GM18505 (cell line): ENCODE data around the gene GRIA4.

ENCODE experiments used
- ATAC-seq: cut with Tn5 transposase; IDR thresholded peaks from one replicate; pipeline ENCODE4 v1.9.1; 2021; ENCODE audit not compliant: unreplicated experiment
- POLR2A ChIP-seq: IDR thresholded peaks from 4 replicates; pipeline ENCODE4 v1.6.1; 2011; ENCODE audit warnings: borderline replicate concordance; ENCODE audit not compliant: insufficient read depth, insufficient read length; ENCODE audit errors: extremely low read depth

The GRIA4 gene

DNA sequence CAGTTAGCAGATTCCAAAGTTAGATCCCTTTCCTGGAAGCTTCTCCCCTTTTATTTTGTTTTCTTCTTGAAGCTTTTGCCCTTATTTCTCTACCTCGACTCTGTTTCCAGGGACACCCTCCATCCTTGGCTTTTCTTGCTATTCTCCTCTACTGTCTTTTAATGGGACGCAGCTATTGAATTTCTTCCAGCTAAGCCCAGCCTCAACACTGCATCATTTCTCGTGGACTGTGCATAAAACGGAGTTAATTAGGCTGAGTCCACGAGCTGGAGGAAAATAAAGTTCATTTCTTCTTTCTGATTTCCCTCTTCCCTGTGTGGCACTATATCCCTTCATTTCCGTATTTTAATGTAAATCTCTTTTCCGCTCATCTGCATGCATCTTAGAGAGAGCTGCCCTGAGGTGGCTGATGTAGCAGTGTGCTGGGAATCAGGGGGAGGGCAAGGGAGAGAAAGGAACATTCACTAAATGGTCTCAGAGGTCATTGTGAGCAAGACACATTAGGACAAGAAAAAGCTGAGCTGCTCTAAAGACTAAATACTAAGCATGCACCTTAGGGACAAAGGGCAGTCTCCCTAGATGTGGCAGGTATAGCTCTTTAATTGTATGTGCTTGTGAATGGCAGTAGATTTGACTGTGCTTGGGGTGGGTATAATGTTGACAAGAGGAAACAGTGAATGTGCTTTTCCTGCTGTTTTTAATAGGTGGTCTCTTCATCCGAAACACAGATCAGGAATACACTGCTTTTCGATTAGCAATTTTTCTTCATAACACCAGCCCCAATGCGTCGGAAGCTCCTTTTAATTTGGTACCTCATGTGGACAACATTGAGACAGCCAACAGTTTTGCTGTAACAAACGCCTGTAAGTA is 1.9 kb downstream of the GRIA4 start:
- no peak for ATAC-seq
- TF ChIP-seq POLR2A: no peak

- no peak for TF ChIP-seq POLR2A
- ATAC-seq: no peak
Observed at GRCh38 chr11:105612771-105613170, 2.9 kb downstream of the GRIA4 start.

DNA sequence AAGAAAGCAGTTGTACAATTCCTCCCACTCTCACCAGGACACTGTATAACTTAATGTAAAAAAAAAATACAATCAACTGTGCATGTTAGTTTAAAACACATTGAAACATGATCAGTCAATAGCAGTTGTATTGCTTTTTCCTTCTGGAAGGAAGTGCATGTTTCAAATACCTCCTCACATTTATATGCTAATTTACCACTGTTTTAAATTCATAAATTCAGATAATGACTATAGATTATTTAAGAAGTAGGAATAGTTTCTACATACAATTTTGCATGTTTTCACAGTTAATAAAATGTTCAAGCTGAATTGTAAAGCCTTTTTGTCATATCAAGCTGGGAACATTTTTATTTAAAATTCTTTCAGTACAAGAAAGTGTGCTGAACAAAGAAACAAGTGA is 3.3 kb downstream of the GRIA4 start:
- ATAC-seq: no peak
- TF ChIP-seq POLR2A: no peak

GRCh38 chr11:105618343-105618955 is 8.6 kb downstream of the GRIA4 start:
- no peak for TF ChIP-seq POLR2A
- no peak for ATAC-seq

DNA sequence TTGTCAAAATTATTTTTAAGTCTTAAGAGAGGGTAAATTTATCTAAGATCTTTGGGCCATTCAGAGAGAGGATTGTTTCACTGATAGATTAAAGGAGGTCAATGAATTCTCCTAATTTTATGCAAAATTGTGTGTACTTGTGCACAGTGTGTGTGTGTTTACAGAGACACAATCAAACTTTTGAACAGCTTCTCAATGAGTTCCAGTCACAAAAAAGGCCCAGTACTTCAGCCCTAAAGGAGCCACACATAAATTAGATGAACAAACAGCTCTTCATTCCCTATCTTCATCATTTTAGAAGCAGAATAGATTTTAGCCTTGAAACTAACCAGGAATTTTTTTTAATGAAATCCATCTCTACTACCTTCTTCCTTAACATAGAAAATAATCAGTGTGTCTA is 9.7 kb downstream of the GRIA4 start:
- no peak for ATAC-seq
- no peak for TF ChIP-seq POLR2A

- TF ChIP-seq POLR2A: no peak
- no peak for ATAC-seq
Observed at GRCh38 chr11:105622016-105622415, 12.1 kb downstream of the GRIA4 start.

- no peak for TF ChIP-seq POLR2A
- no peak for ATAC-seq
Observed at GRCh38 chr11:105632316-105632715, 22.4 kb downstream of the GRIA4 start.

- ATAC-seq: no peak
- no peak for TF ChIP-seq POLR2A
Observed at GRCh38 chr11:105635466-105635865, 25.6 kb downstream of the GRIA4 start.

GRCh38 chr11:105636496-105636895 is 26.6 kb downstream of the GRIA4 start:
- no peak for ATAC-seq
- TF ChIP-seq POLR2A: no peak

- ATAC-seq: no peak
- TF ChIP-seq POLR2A: no peak
Observed at GRCh38 chr11:105639527-105639926, 29.7 kb downstream of the GRIA4 start.

GRCh38 chr11:105641433-105641832 is 31.6 kb downstream of the GRIA4 start:
- no peak for ATAC-seq
- TF ChIP-seq POLR2A: no peak

- TF ChIP-seq POLR2A: no peak
- ATAC-seq: no peak
Observed at GRCh38 chr11:105642870-105643269, 33.0 kb downstream of the GRIA4 start.

- TF ChIP-seq POLR2A: no peak
- ATAC-seq: no peak
Observed at GRCh38 chr11:105644839-105645573, 35.1 kb downstream of the GRIA4 start.
